K562 (cell line): ENCODE measurements around the gene ATL1. TPM values are rescaled to one million over a fixed set of nuclear protein-coding genes. Genes with fewer than 3 reads are reported as not detected.

Experiments
- ATAC-seq: fragments of 200-7000 bp; cut with Tn5 transposase; 3 replicates; pipeline ENCODE4 v1.9.1; 2020; ENCODE audit warnings: moderate library complexity
- BruUV-seq: library from RNA; stranded (reverse); fragments of 400-500 nt; replicated peaks from 2 replicates; lab custom pipeline; 2021; lab: Mats Ljungman, UMichigan
- CTCF ChIA-PET: fragments of 300-600 bp; formaldehyde crosslinking; extraction: SDS; loops from one replicate; lab custom pipeline; 2021; ENCODE audit warnings: low intra/inter-chr PET ratio; lab: Yijun Ruan, JAX
- POLR2A ChIA-PET: fragments of 300-600, 350-650 bp; sonication (Branson Sonifier 250); formaldehyde crosslinking; extraction: SDS; loops from one replicate; lab custom pipeline; 2021; ENCODE audit warnings: antibody characterized with exemption, inconsistent platforms; lab: Yijun Ruan, JAX
- DNase-seq, 4 experiments: peaks; one replicate each; pipeline versions ENCODE4 v3.0.0 to v3.0.0-alpha.2; 2011 to 2018; ENCODE audit warnings: low spot score in 3 of 4, mixed read lengths in 3 of 4; ENCODE audit errors: extremely low read depth in 1 of 4
- FAIRE-seq: peaks from 2 replicates; lab custom pipeline; 2011; peaks lifted over from hg19 to GRCh38; lab: Jason Lieb, UNC
- H2AFZ ChIP-seq: 2 replicates; pipeline ENCODE4 v1.6.0; 2011; ENCODE audit warnings: low read depth, low read length, control low read depth, inconsistent platforms
- H3K27ac ChIP-seq: fragments of 200-600 bp; 3 replicates; pipeline ENCODE4 v1.8.0; 2011; ENCODE audit warnings: low read depth, mild to moderate bottlenecking, control low read depth, inconsistent platforms, low read length, moderate library complexity, mixed read lengths; ENCODE audit errors: extremely low read depth
- H3K27me3 ChIP-seq, 2 experiments: fragments of 300-600 bp in 1 of 2; 2 replicates in 1 of 2; 3 replicates in 1 of 2; pipeline versions ENCODE4 v1.6.0 to v1.8.0; 2011; ENCODE audit warnings: inconsistent platforms in 2 of 2, low read length in 2 of 2, mild to moderate bottlenecking in 1 of 2, mixed read lengths in 1 of 2, moderate library complexity in 1 of 2; ENCODE audit not compliant: control insufficient read depth in 2 of 2, insufficient read depth in 2 of 2
- H3K36me3 ChIP-seq: fragments of 300-600 bp; 3 replicates; pipeline ENCODE4 v1.8.0; 2011; ENCODE audit warnings: mild to moderate bottlenecking, low read length, inconsistent platforms; ENCODE audit not compliant: control insufficient read depth, insufficient read depth
- H3K4me1 ChIP-seq, 2 experiments: fragments of 200-600 bp in 1 of 2; replicated peaks in 1 of 2; 2 replicates in 1 of 2; 3 replicates in 1 of 2; pipeline versions ENCODE4 v1.5.1 to v1.8.0; 2011; ENCODE audit warnings: inconsistent platforms in 2 of 2, low read length in 2 of 2, mild to moderate bottlenecking in 1 of 2, mixed read lengths in 1 of 2, moderate library complexity in 1 of 2; ENCODE audit not compliant: control insufficient read depth in 2 of 2, insufficient read depth in 2 of 2
- H3K4me2 ChIP-seq: 2 replicates; pipeline ENCODE4 v1.6.1; 2011; ENCODE audit warnings: low read length, control low read depth, inconsistent platforms, mixed read lengths; ENCODE audit not compliant: insufficient read depth
- H3K4me3 ChIP-seq: fragments of 200-600 bp; sonication (generic), shearing (Covaris generic); 2 replicates; pipeline ENCODE4 v1.5.1; 2016; ENCODE audit warnings: control low read depth, inconsistent platforms
- H3K79me2 ChIP-seq: fragments of 200-600 bp; 3 replicates; pipeline ENCODE4 v1.8.0; 2011; ENCODE audit warnings: low read length, inconsistent platforms; ENCODE audit not compliant: control insufficient read depth, insufficient read depth
- H3K9ac ChIP-seq, 2 experiments: 2 replicates each; pipeline versions ENCODE4 v1.6.0 to v1.6.1; 2011; ENCODE audit warnings: low read depth in 2 of 2, low read length in 2 of 2, control low read depth in 1 of 2, inconsistent platforms in 1 of 2, mild to moderate bottlenecking in 1 of 2, mixed read lengths in 1 of 2; ENCODE audit not compliant: insufficient read depth in 1 of 2
- H3K9me1 ChIP-seq: one replicate; pipeline ENCODE4 v1.6.0; 2011; ENCODE audit warnings: inconsistent platforms, mild to moderate bottlenecking, low read length, moderate library complexity; ENCODE audit not compliant: control insufficient read depth, insufficient read depth
- H3K9me3 ChIP-seq: replicated peaks from 2 replicates; pipeline ENCODE4 v1.5.1; 2011; ENCODE audit warnings: low read depth, low read length, inconsistent platforms; ENCODE audit not compliant: control insufficient read depth, insufficient read depth
- H4K20me1 ChIP-seq: replicated peaks from 2 replicates; pipeline ENCODE4 v1.6.1; 2011; ENCODE audit warnings: low read length, inconsistent platforms, mixed read lengths; ENCODE audit not compliant: control insufficient read depth, insufficient read depth
- SAFB ChIP-seq: fragments of 200-400 bp; formaldehyde crosslinking; IDR thresholded peaks from 2 replicates; pipeline ENCODE4 v1.6.1; 2017; ENCODE audit warnings: low read depth, low read length, borderline replicate concordance
- TCFL5 ChIP-seq: fragments of 250-450 bp; sonication (Bioruptor Pico); conservative IDR thresholded peaks from 2 replicates; pipeline ENCODE4 v1.6.1; 2021; ENCODE audit warnings: mild to moderate bottlenecking, moderate library complexity, matching md5 sums
- TFAP4 ChIP-seq: sonication (generic); formaldehyde crosslinking; IDR thresholded peaks from 2 replicates; pipeline ENCODE4 v1.8.0; 2022; ENCODE audit warnings: missing genetic modification reagents, mild to moderate bottlenecking, moderate library complexity, borderline replicate concordance
- WGBS: fragments of 100-300 bp; shearing (Covaris generic); methylation state at CpG from one replicate; pipeline ENCODE4 v1.1.6; 2016; ENCODE audit warnings: low coverage, mixed read lengths; ENCODE audit not compliant: insufficient coverage; ENCODE audit errors: missing lambda C conversion rate; 5-methylcytosine and 5-hydroxymethylcytosine counted together
- in situ Hi-C: fragments of 300-500 bp; cut with MboI; formaldehyde crosslinking; loops from 4 replicates; pipeline ENCODE4 v1.15.0; 2018; ENCODE audit warnings: inconsistent platforms, mixed read lengths
- intact Hi-C: fragments of 100-400 bp; cut with micrococcal nuclease; formaldehyde crosslinking; loops from 2 replicates; pipeline ENCODE4 v1.14.2; 2022
- polyA plus RNA-seq, 8 experiments: library from polyadenylated mRNA; depleted of rRNA in 4 of 8; stranded (reverse) in 5 of 8; unstranded in 3 of 8; fragments of >200 nt; fragmentation: Nextera tagmentation in 2 of 8; fragmentation: Illumina TruSeq in 1 of 8; extraction: Ambion mirVana in 2 of 8; extraction: Trizol in 1 of 8; gene quantifications; 2 replicates each; pipeline versions ENCODE4 v1.2.1 to v1.2.3, GENCODE V29; 2011 to 2014; ENCODE audit warnings: inconsistent platforms in 1 of 8, missing spikeins in 1 of 8
- total RNA-seq, 7 experiments: library from RNA; depleted of rRNA in 6 of 7; stranded (reverse); fragments of >200 nt in 6 of 7; fragmentation: Illumina TruSeq in 2 of 7; extraction: Trizol in 2 of 7; gene quantifications; 2 replicates each; pipeline versions ENCODE4 v1.2.1 to v1.2.3, GENCODE V29; 2011 to 2021; ENCODE audit warnings: low replicate concordance in 1 of 7
- TF ChIP-seq, protein P1 (sequence below): sonication (generic); formaldehyde crosslinking; IDR thresholded peaks from 2 replicates; pipeline ENCODE4 v1.8.0; 2022; ENCODE audit warnings: mild to moderate bottlenecking, missing genetic modification reagents, borderline replicate concordance

Gene ATL1
- total and polyA plus RNA-seq, 9 of the 15 experiments (the other 6 are each of a cell fraction or from before 2014, with no cell fraction given), result 0.04 to 0.16 (median 0.07) TPM; not detected in 4

GRCh38 chr14:50607181-50607580 is 47.2 kb downstream of the ATL1 start:
- no TSS peak for BruUV-seq
- WGBS, result 3% methylated on average over 3 of the region's 3 CpGs
- H3K4me3 ChIP-seq, result no peak overlapping the region
- CTCF ChIA-PET, result no interaction called here
- no peaks in the 10 kb centered on the region for H3K79me2 ChIP-seq
- DNase-seq (peak in 1 of 4 experiments; percentile 2), FAIRE-seq (no peak), ATAC-seq (no peak)
- H3K27me3 ChIP-seq, result no peaks in the 10 kb centered on the region; a peak in 1 of 5 replicates
- H3K9me1 ChIP-seq, result no peaks in the 10 kb centered on the region
- no peaks in the 10 kb centered on the region for H3K36me3 ChIP-seq
- POLR2A ChIA-PET, result no interaction called here
- intact Hi-C loops (loop anchor here (10.0 kb wide), 1 partner anchor 258 kb away; no protein-coding TSS in a partner anchor), in situ Hi-C loops (no loop called here)
- H3K27ac ChIP-seq, result no peak overlapping the region
- no peak overlapping the region for H3K9ac ChIP-seq
- H3K4me1 ChIP-seq, result no peaks in the 10 kb centered on the region
- no peak for TF ChIP-seq TCFL5 (CRISPR knock-in tag)
- no peak for TF ChIP-seq SAFB
- TF ChIP-seq, protein P1, sequence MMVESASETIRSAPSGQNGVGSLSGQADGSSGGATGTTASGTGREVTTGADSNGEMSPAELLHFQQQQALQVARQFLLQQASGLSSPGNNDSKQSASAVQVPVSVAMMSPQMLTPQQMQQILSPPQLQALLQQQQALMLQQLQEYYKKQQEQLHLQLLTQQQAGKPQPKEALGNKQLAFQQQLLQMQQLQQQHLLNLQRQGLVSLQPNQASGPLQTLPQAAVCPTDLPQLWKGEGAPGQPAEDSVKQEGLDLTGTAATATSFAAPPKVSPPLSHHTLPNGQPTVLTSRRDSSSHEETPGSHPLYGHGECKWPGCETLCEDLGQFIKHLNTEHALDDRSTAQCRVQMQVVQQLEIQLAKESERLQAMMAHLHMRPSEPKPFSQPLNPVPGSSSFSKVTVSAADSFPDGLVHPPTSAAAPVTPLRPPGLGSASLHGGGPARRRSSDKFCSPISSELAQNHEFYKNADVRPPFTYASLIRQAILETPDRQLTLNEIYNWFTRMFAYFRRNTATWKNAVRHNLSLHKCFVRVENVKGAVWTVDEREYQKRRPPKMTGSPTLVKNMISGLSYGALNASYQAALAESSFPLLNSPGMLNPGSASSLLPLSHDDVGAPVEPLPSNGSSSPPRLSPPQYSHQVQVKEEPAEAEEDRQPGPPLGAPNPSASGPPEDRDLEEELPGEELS (CRISPR knock-in tag), result no peak
- no peak for TF ChIP-seq TFAP4 (CRISPR knock-in tag)
- H2AFZ ChIP-seq, result no peak overlapping the region
- H3K9me3 ChIP-seq, result no peaks in the 10 kb centered on the region
- H3K4me2 ChIP-seq, result no peak overlapping the region
- H4K20me1 ChIP-seq, result no peaks in the 10 kb centered on the region
